Caco-2 (cell line): Measurements from ENCODE around the gene NKIRAS1. TPM values are rescaled to one million over a fixed set of nuclear protein-coding genes. Genes with fewer than 3 reads are reported as not detected.
A peak's percentile ranks its signal among the peaks of the same experiment; 100 is the strongest.

Experiments
- BruUV-seq: library from RNA; stranded (reverse); fragments of 400-500 nt; replicated peaks from 2 replicates; lab custom pipeline; 2021; lab: Mats Ljungman, UMichigan
- CTCF ChIA-PET: fragments of 300-600 bp; sonication (Branson Sonifier 250); formaldehyde crosslinking; loops from one replicate; lab custom pipeline; 2022; ENCODE audit warnings: antibody characterized with exemption; lab: Charles Lee
- POLR2A ChIA-PET: fragments of 300-600 bp; sonication (Branson Sonifier 250); formaldehyde crosslinking; loops from one replicate; lab custom pipeline; 2022; ENCODE audit warnings: antibody characterized with exemption; lab: Charles Lee
- DNase-seq, 2 experiments: peaks; one replicate each; pipeline versions ENCODE4 v3.0.0 to v3.0.0-alpha.2; 2020 to 2022
- H3K27me3 ChIP-seq: replicated peaks from 2 replicates; pipeline ENCODE4 v1.6.0; 2011; ENCODE audit warnings: low read length; ENCODE audit not compliant: control insufficient read depth, insufficient read depth
- H3K36me3 ChIP-seq: 2 replicates; pipeline ENCODE4 v1.5.1; 2011; ENCODE audit warnings: low read length; ENCODE audit not compliant: control insufficient read depth, insufficient read depth
- H3K4me1 ChIP-seq: fragments of 250-450 bp; sonication (Bioruptor Pico); 2 replicates; pipeline ENCODE4 v1.5.1; 2020; ENCODE audit warnings: mild to moderate bottlenecking
- H3K4me3 ChIP-seq: 2 replicates; pipeline ENCODE4 v1.5.1; 2011; ENCODE audit warnings: low read depth, mild to moderate bottlenecking, control low read depth, low read length
- H3K9me3 ChIP-seq: fragments of 250-450 bp; sonication (Bioruptor Pico); 2 replicates; pipeline ENCODE4 v1.5.1; 2020; ENCODE audit warnings: mild to moderate bottlenecking, moderate library complexity
- H3K27ac Mint-ChIP-seq: one replicate; pipeline ENCODE4 v1.8.0; 2022; ENCODE audit warnings: mixed read lengths; ENCODE audit not compliant: unreplicated experiment
- H3K27me3 Mint-ChIP-seq: one replicate; pipeline ENCODE4 v1.8.0; 2022; ENCODE audit warnings: mixed read lengths; ENCODE audit not compliant: insufficient read depth, unreplicated experiment
- H3K36me3 Mint-ChIP-seq: one replicate; pipeline ENCODE4 v1.8.0; 2022; ENCODE audit warnings: mild to moderate bottlenecking, mixed read lengths; ENCODE audit not compliant: insufficient read depth, unreplicated experiment
- H3K4me1 Mint-ChIP-seq: one replicate; pipeline ENCODE4 v1.8.0; 2022; ENCODE audit warnings: low read depth, mixed read lengths; ENCODE audit not compliant: unreplicated experiment
- H3K4me3 Mint-ChIP-seq: one replicate; pipeline ENCODE4 v1.8.0; 2022; ENCODE audit warnings: mild to moderate bottlenecking, moderate library complexity, mixed read lengths; ENCODE audit not compliant: unreplicated experiment
- H3K9me3 Mint-ChIP-seq: one replicate; pipeline ENCODE4 v1.8.0; 2022; ENCODE audit warnings: mixed read lengths; ENCODE audit not compliant: unreplicated experiment
- CTCF ChIP-seq, 2 experiments: fragments of 200-600 bp in 1 of 2; IDR thresholded peaks; 1 replicate in 1 of 2; 2 replicates in 1 of 2; pipeline versions ENCODE4 v1.5.1 to v1.8.0; 2011 to 2022; ENCODE audit warnings: antibody characterized with exemption in 1 of 2, control low read depth in 1 of 2, inconsistent platforms in 1 of 2, low read depth in 1 of 2, low read length in 1 of 2, mild to moderate bottlenecking in 1 of 2, moderate library complexity in 1 of 2; ENCODE audit not compliant: insufficient read depth in 1 of 2, severe bottlenecking in 1 of 2, unreplicated experiment in 1 of 2
- intact Hi-C: fragments of 100-400 bp; cut with micrococcal nuclease; formaldehyde crosslinking; loops from one replicate; pipeline ENCODE4 v1.10.0; 2022; ENCODE audit not compliant: unreplicated experiment
- total RNA-seq: library from RNA; stranded (reverse); gene quantifications from 2 replicates; pipeline ENCODE4 v1.2.3, GENCODE V29; 2022

The NKIRAS1 gene
- total RNA-seq, 1 experiment from 2014 or later = 6.8 TPM

- Histone ChIP-seq H3K36me3 (no peaks in the 10 kb centered on the region; the same call in 1 of the 2 replicates), H3K9me3 (no peaks in the 10 kb centered on the region), H3K4me3 (no peak overlapping the region), H3K4me1 (no peaks in the 10 kb centered on the region), H3K27me3 (no peaks in the 10 kb centered on the region)
- ChIA-PET POLR2A (no interaction called here), CTCF (interaction anchor here (0.6 kb wide), 1 partner anchor 27 kb away, joined by 3 read pairs; no protein-coding TSS in a partner anchor)
- Mint-ChIP-seq H3K4me1 (no peaks in the 10 kb centered on the region), H3K4me3 (no peak overlapping the region), H3K27ac (no peak overlapping the region), H3K9me3 (no peaks in the 10 kb centered on the region), H3K27me3 (no peaks in the 10 kb centered on the region), H3K36me3 (peaks cover 21% of the 10 kb centered on the region)
- no peak for TF ChIP-seq CTCF (IDR thresholded peaks at IDR 0.05; ENCODE audit: insufficient read depth in 1 of 2, low read depth in 1 of 2, low read length in 1 of 2, severe bottlenecking in 1 of 2, unreplicated experiment in 1 of 2)
- intact Hi-C loops = loop anchor here (5.0 to 10.0 kb wide), 2 partner anchors 58 to 345 kb away; partner anchors contain the start of gene NR1D2
- DNase-seq = no peak
- no TSS peak for BruUV-seq
Measured at GRCh38 chr3:23889386-23889785, 27.4 kb downstream of the NKIRAS1 start.

GRCh38 chr3:23888617-23889228 lies 28.1 kb downstream of the NKIRAS1 start:
- CTCF ChIA-PET = interaction anchor here (0.6 to 1.3 kb wide), 7 partner anchors 10 to 943 kb away, joined by 3 to 6 read pairs (median 4); no protein-coding TSS in a partner anchor
- no TSS peak for BruUV-seq
- Mint-ChIP-seq H3K36me3 (peaks cover 14% of the 10 kb centered on the region), H3K4me1 (no peaks in the 10 kb centered on the region), H3K27me3 (no peaks in the 10 kb centered on the region), H3K4me3 (no peak overlapping the region), H3K27ac (no peak overlapping the region), H3K9me3 (no peaks in the 10 kb centered on the region)
- POLR2A ChIA-PET = interaction anchor here (0.5 to 1.0 kb wide), 3 partner anchors 28 to 42 kb away, joined by 4 to 6 read pairs (median 4); partner anchors contain the start of genes NKIRAS1 and RPL15
- intact Hi-C loops = loop anchor here (5.0 to 10.0 kb wide), 2 partner anchors 59 to 346 kb away; partner anchors contain the start of gene NR1D2
- DNase-seq = peak in 1 of 2 experiments; percentile 21
- Histone ChIP-seq H3K4me3 (no peak overlapping the region), H3K9me3 (no peaks in the 10 kb centered on the region), H3K4me1 (no peaks in the 10 kb centered on the region), H3K36me3 (no peaks in the 10 kb centered on the region; the same call in 1 of the 2 replicates), H3K27me3 (no peaks in the 10 kb centered on the region)
- peak; percentile 60 to 65 for TF ChIP-seq CTCF (IDR thresholded peaks at IDR 0.05; ENCODE audit: insufficient read depth in 1 of 2, low read depth in 1 of 2, low read length in 1 of 2, severe bottlenecking in 1 of 2, unreplicated experiment in 1 of 2)

GRCh38 chr3:23886311-23886710 lies 30.5 kb downstream of the NKIRAS1 start:
- no peak for TF ChIP-seq CTCF (IDR thresholded peaks at IDR 0.05; ENCODE audit: insufficient read depth in 1 of 2, low read depth in 1 of 2, low read length in 1 of 2, severe bottlenecking in 1 of 2, unreplicated experiment in 1 of 2)
- no peak overlapping the region for H3K4me3 Mint-ChIP-seq
- ChIA-PET CTCF (no interaction called here), POLR2A (no interaction called here)
- H3K4me1 Mint-ChIP-seq = no peaks in the 10 kb centered on the region
- no peaks in the 10 kb centered on the region for H3K9me3 Mint-ChIP-seq
- H3K9me3 ChIP-seq = no peaks in the 10 kb centered on the region
- no peak overlapping the region for H3K4me3 ChIP-seq
- no peaks in the 10 kb centered on the region for H3K4me1 ChIP-seq
- DNase-seq = no peak
- intact Hi-C loops = loop anchor here (5.0 to 10.0 kb wide), 2 partner anchors 61 to 348 kb away; partner anchors contain the start of gene NR1D2
- no TSS peak for BruUV-seq
- no peak overlapping the region for H3K27ac Mint-ChIP-seq
- no peaks in the 10 kb centered on the region; the same call in 1 of the 2 replicates for H3K36me3 ChIP-seq
- no peaks in the 10 kb centered on the region for H3K27me3 ChIP-seq
- peaks cover 16% of the 10 kb centered on the region for H3K36me3 Mint-ChIP-seq
- H3K27me3 Mint-ChIP-seq = no peaks in the 10 kb centered on the region
